ENCODE results near the gene THPO. TPM values are rescaled to one million over a fixed set of nuclear protein-coding genes. Genes with fewer than 3 reads are reported as not detected.

Gene THPO
- total and polyA plus RNA-seq, 4 donors, result 3.9 to 14.4 (median 8.9) TPM

- Histone ChIP-seq H3K4me3 (ENCODE audit: low read depth in 1 of 3, low read length in 3 of 3) (no peak overlapping the region), H3K9ac (ENCODE audit: low read depth in 1 of 2, low read length in 2 of 2) (no peak overlapping the region), H3K27ac (ENCODE audit: low read depth in 1 of 2, low read length in 2 of 2) (no peak overlapping the region), H3K27me3 (ENCODE audit: control insufficient read depth in 4 of 4, insufficient read depth in 4 of 4, low read length in 3 of 4) (no peaks in the 10 kb centered on the region), H3K36me3 (ENCODE audit: control insufficient read depth in 4 of 4, insufficient read depth in 3 of 4, low read depth in 1 of 4, low read length in 3 of 4) (peaks cover 1 to 30% (median 26%) of the 10 kb centered on the region in 4 donors), H3K9me3 (ENCODE audit: control insufficient read depth in 4 of 4, low read length in 3 of 4) (no peaks in the 10 kb centered on the region), H3K4me1 (ENCODE audit: control insufficient read depth in 4 of 4, insufficient read depth in 4 of 4, low read length in 3 of 4) (peaks cover 0 to 27% (median 20%) of the 10 kb centered on the region in 4 donors)
- DNase-seq (ENCODE audit: low spot score), result no peak
- no peak for TF ChIP-seq ZBTB33 (IDR thresholded peaks at IDR 0.05)
- TF ChIP-seq CTCF (IDR thresholded peaks at IDR 0.05; ENCODE audit: low read depth, low read length, missing input control), result no peak
- TF ChIP-seq RAD21 (IDR thresholded peaks at IDR 0.05), result no peak
- no peak for TF ChIP-seq SP1 (IDR thresholded peaks at IDR 0.05)
- no peak for TF ChIP-seq RXRA (IDR thresholded peaks at IDR 0.05)
- no peak for TF ChIP-seq ATF3 (IDR thresholded peaks at IDR 0.05)
- TF ChIP-seq YY1 (IDR thresholded peaks at IDR 0.05), result no peak
- TF ChIP-seq HNF4G (IDR thresholded peaks at IDR 0.05), result no peak
- TF ChIP-seq TAF1 (conservative IDR thresholded peaks at IDR 0.05), result no peak
- no peak for TF ChIP-seq REST (IDR thresholded peaks at IDR 0.05)
- no peak for TF ChIP-seq HNF4A (conservative IDR thresholded peaks at IDR 0.05)
- 83% methylated on average over 5 of the region's 5 CpGs for WGBS
These were observed 5.1 kb downstream of the THPO start for GRCh38 chr3:184372911-184373310.

GRCh38 chr3:184372296-184372821 lies 5.6 kb downstream of the THPO start:
- WGBS, result 83% methylated on average over 8 of the region's 8 CpGs
- no peaks in the 10 kb centered on the region for H3K27me3 ChIP-seq (ENCODE audit: control insufficient read depth in 4 of 4, insufficient read depth in 4 of 4, low read length in 3 of 4)
- peaks cover 0 to 23% (median 20%) of the 10 kb centered on the region in 4 donors for H3K4me1 ChIP-seq (ENCODE audit: control insufficient read depth in 4 of 4, insufficient read depth in 4 of 4, low read length in 3 of 4)
- peaks cover 1 to 32% (median 27%) of the 10 kb centered on the region in 4 donors for H3K36me3 ChIP-seq (ENCODE audit: control insufficient read depth in 4 of 4, insufficient read depth in 3 of 4, low read depth in 1 of 4, low read length in 3 of 4)
- DNase-seq (ENCODE audit: low spot score), result no peak
- H3K27ac ChIP-seq (ENCODE audit: low read depth in 1 of 2, low read length in 2 of 2), result no peak overlapping the region
- H3K9ac ChIP-seq (ENCODE audit: low read depth in 1 of 2, low read length in 2 of 2), result no peak overlapping the region
- no peaks in the 10 kb centered on the region for H3K9me3 ChIP-seq (ENCODE audit: control insufficient read depth in 4 of 4, low read length in 3 of 4)
- H3K4me3 ChIP-seq (ENCODE audit: low read depth in 1 of 3, low read length in 3 of 3), result no peak overlapping the region
- no peak for TF ChIP-seq HNF4G (IDR thresholded peaks at IDR 0.05)
- TF ChIP-seq EGR1 (IDR thresholded peaks at IDR 0.05; ENCODE audit: low read depth in 2 of 2), result no peak
- TF ChIP-seq REST (IDR thresholded peaks at IDR 0.05), result no peak

All from liver (tissue), 9 donors.